ENCODE measurements around the gene IGFBPL1. TPM values are rescaled to one million over a fixed set of nuclear protein-coding genes. Genes with fewer than 3 reads are reported as not detected.

IGFBPL1 gene
- total RNA-seq, 1 experiment from 2014 or later = not detected

- DNase-seq (ENCODE audit: low spot score) = no peak
Observed at GRCh38 chr9:38357350-38358114, 66.7 kb downstream of the IGFBPL1 start.

GRCh38 chr9:38356851-38357250 is 67.4 kb downstream of the IGFBPL1 start:
- no peak for DNase-seq (ENCODE audit: low spot score)

Other genes with a start within 250 kb of the IGFBPL1 start
- gene ALDH1B1, start 31.8 kb downstream of the IGFBPL1 start, total RNA-seq (2014; rRNA removed; shearing (Covaris generic)) = 16.0 and 21.6 TPM in 2 replicates
- 1.3 and 1.9 TPM in 2 replicates for gene ANKRD18A, start 196.1 kb upstream of the IGFBPL1 start, total RNA-seq (2014; rRNA removed; shearing (Covaris generic))